ENCODE measurements around the gene OPCML. TPM values are rescaled to one million over a fixed set of nuclear protein-coding genes. Genes with fewer than 3 reads are reported as not detected.

The OPCML gene
- total RNA-seq, 4 donors from 2014 or later, result 0.16 TPM; not detected in 3

DNA sequence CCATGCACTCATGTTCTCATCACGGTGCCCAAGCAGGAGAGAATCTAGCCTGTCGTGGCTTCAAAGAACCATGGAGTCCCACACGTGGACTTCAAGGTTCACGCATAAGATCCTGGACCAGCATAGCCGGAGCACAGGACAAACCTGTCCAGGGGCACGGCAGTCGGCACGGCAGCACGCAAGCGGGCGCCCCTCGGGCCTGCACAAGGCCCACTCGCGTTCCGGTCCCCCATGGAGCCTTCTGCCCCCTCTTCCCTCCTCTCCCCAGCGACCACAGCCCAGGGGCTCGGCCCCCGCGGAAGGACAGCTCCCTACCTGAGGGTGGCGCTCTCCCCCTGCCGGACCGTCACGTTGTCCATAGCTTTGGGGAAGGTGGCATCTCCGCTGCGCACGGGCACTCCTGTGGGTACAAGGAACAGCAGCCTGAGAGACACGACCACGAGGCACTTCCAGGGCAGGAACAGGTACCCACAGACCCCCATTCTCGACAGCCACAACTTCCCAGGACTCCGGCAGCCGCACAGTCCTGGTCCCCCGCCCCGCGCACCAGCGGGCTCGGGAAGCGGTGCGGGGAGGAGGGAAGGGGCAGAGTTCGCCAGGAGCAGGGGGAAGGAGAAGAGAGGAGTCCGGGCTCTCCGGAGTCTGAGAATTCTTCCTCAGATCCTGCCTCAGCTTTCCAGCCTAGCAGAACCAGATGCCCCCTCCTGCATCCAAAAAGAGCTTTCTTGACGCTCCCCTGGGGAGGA, 589.5 kb downstream of the OPCML start:
- WGBS, 2 donors, result 25 to 30% methylated on average over 22 to 26 of the region's 42 CpGs
- H3K4me3 ChIP-seq (ENCODE audit: low read depth, poor library complexity, severe bottlenecking), result no peak overlapping the region
- intact Hi-C loops (cut with DNase I; ENCODE audit: low total_unique reads), result no loop called here
- no peak for TF ChIP-seq POLR2A (IDR thresholded peaks at IDR 0.05)
- TF ChIP-seq, protein P1, sequence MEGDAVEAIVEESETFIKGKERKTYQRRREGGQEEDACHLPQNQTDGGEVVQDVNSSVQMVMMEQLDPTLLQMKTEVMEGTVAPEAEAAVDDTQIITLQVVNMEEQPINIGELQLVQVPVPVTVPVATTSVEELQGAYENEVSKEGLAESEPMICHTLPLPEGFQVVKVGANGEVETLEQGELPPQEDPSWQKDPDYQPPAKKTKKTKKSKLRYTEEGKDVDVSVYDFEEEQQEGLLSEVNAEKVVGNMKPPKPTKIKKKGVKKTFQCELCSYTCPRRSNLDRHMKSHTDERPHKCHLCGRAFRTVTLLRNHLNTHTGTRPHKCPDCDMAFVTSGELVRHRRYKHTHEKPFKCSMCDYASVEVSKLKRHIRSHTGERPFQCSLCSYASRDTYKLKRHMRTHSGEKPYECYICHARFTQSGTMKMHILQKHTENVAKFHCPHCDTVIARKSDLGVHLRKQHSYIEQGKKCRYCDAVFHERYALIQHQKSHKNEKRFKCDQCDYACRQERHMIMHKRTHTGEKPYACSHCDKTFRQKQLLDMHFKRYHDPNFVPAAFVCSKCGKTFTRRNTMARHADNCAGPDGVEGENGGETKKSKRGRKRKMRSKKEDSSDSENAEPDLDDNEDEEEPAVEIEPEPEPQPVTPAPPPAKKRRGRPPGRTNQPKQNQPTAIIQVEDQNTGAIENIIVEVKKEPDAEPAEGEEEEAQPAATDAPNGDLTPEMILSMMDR (IDR thresholded peaks at IDR 0.05), result no peak
- DNase-seq (ENCODE audit: low spot score in 2 of 2), result no peak

DNA sequence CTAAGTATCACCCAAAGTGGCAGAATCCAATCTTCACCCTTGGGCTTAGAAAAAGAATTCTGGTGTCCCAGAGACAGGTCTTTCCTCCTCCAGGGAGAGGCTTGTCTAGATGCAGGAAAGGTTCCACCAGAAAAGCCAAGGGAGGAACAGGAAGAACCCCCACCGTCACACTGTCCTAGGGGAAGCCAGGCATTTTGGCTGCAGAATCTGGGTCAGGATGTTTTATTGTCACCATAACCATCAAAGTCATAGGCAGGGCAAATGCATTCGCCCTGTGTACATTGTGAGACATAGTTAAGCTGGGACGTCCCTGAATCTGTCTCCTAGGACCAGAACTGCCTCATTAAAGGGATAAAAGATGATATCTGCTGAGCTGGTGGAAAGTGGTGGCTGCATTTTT, 590.5 kb downstream of the OPCML start:
- TF ChIP-seq, protein P1 (IDR thresholded peaks at IDR 0.05), result no peak
- no peak for TF ChIP-seq POLR2A (IDR thresholded peaks at IDR 0.05)
- intact Hi-C loops (cut with DNase I; ENCODE audit: low total_unique reads), result no loop called here
- 70 to 74% methylated on average over 3 of the region's 3 CpGs for WGBS, 2 donors
- no peak for DNase-seq (ENCODE audit: low spot score in 2 of 2)
- no peak overlapping the region for H3K4me3 ChIP-seq (ENCODE audit: low read depth, poor library complexity, severe bottlenecking)

DNA sequence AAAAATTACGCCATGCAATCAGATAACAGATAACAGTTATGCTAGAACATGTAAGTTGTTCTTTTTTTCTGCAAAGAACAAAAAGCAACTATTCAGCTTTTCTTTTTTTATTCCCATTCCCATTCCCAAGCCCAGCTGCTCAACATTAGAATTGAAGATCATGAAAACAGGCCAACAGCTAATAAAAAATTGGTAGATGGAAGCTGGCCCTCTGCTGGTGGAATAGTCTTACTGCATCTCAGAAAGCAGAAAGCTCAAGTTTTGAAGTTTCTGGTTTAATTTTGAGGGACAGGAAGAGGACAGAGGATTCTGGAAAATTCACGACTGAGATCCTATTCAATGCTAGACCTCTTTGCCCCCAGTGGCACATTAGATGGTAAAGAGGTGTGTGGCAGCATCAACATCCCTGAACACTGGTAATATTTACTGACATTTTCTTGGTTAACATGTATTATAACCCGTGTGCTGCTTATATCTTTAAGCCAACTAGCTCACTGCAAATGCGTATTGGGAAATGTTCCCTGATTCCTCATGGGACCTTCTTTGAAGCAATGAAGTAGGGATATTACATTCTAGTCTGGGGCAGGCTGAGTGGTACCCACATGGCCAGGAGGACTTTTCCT, 591.2 kb downstream of the OPCML start:
- intact Hi-C loops (cut with DNase I; ENCODE audit: low total_unique reads), result no loop called here
- DNase-seq (ENCODE audit: low spot score in 2 of 2), result no peak
- no peak for TF ChIP-seq POLR2A (IDR thresholded peaks at IDR 0.05)
- TF ChIP-seq, protein P1 (IDR thresholded peaks at IDR 0.05), result no peak
- no peak overlapping the region for H3K4me3 ChIP-seq (ENCODE audit: low read depth, poor library complexity, severe bottlenecking)
- WGBS, 2 donors, result 49 to 52% methylated on average over 4 of the region's 4 CpGs

DNA sequence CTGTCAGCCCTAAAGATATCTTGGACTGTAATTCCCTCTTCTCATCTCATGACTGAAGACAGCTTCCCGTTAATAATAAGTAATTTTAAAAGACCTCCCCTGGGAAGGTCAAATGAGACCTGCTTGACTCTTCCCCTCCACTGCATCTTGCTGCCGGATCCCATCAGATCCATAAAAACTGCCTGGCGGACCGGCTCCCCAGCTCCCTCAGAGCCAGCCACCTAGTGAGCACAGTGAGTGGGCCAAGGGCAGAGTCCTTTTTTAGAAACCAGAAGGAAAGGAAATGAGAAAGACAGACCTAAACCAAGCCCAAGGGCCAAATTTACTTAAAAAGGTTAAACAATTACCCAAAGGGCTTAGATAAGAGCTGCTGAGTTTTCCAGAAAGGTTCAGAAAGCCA, 595.3 kb downstream of the OPCML start:
- WGBS, 2 donors, result 79 to 86% methylated on average over 4 of the region's 4 CpGs
- intact Hi-C loops (cut with DNase I; ENCODE audit: low total_unique reads), result no loop called here
- DNase-seq (ENCODE audit: low spot score in 2 of 2), result no peak
- H3K4me3 ChIP-seq (ENCODE audit: low read depth, poor library complexity, severe bottlenecking), result no peak overlapping the region
- TF ChIP-seq, protein P1 (IDR thresholded peaks at IDR 0.05), result no peak

DNA sequence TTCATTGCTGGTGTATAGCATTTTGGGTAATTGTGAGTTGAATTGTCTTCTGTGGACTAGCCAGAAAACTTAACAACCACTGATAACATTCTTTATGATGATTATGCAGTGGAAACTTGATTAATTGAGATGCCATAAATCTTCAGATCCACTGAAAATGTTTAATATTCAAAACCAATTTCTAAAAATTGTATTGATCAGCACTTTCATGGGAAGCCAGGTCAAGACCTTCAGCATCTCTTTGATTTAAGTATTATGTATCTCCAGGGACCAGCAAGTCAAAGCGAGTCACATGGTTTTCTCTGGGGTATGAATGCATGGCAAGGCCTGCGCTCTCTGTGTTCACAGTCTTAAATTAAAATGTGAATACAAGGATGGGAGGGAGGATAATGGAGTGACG, 596.9 kb downstream of the OPCML start:
- DNase-seq (ENCODE audit: low spot score in 2 of 2), result no peak
- TF ChIP-seq, protein P1 (IDR thresholded peaks at IDR 0.05), result no peak
- no peak for TF ChIP-seq POLR2A (IDR thresholded peaks at IDR 0.05)
- no peak overlapping the region for H3K4me3 ChIP-seq (ENCODE audit: low read depth, poor library complexity, severe bottlenecking)
- 88 to 96% methylated on average over 3 of the region's 3 CpGs for WGBS, 2 donors
- intact Hi-C loops (cut with DNase I; ENCODE audit: low total_unique reads), result no loop called here

All from lower leg skin (tissue), 4 donors.